HCT116 (cell line): ENCODE results near the gene TNS3. TPM values are rescaled to one million over a fixed set of nuclear protein-coding genes. Genes with fewer than 3 reads are reported as not detected.

Experiments used
- ATAC-seq: fragments of 200-7000 bp; cut with Tn5 transposase; 2 replicates; pipeline ENCODE4 v1.9.1; 2020; ENCODE audit warnings: mild to moderate bottlenecking, moderate library complexity
- BruUV-seq: library from RNA; stranded (reverse); fragments of 400-500 nt; replicated peaks from 2 replicates; lab custom pipeline; 2021; lab: Mats Ljungman, UMichigan
- CTCF ChIA-PET: fragments of 300-600 bp; sonication (Branson Sonifier 250); formaldehyde crosslinking; loops from one replicate; lab custom pipeline; 2021; ENCODE audit warnings: antibody characterized with exemption; lab: Charles Lee
- POLR2A ChIA-PET: fragments of 300-600, 350-600 bp; sonication (Branson Sonifier 250); formaldehyde crosslinking; loops from one replicate; lab custom pipeline; 2021; ENCODE audit warnings: antibody characterized with exemption; lab: Charles Lee
- RAD21 ChIA-PET, 2 experiments: fragments of 300-600 bp; sonication (Branson Sonifier 250); formaldehyde crosslinking; loops; one replicate each; lab custom pipeline; 2023; ENCODE audit warnings: low total read pairs in 2 of 2; ENCODE audit not compliant: uncharacterized antibody in 2 of 2, unreplicated experiment in 2 of 2, low non-redundant PET in 1 of 2; lab: Charles Lee
- DNase-seq: peaks from one replicate; pipeline ENCODE4 v3.0.0-alpha.2; 2010; ENCODE audit warnings: low read depth, low spot score
- H2AFZ ChIP-seq: fragments of 200-600 bp; shearing (Covaris generic), sonication (generic); 2 replicates; pipeline ENCODE4 v1.6.1; 2017; ENCODE audit warnings: low read depth, mixed run types, mixed read lengths, antibody characterized with exemption, low read length; ENCODE audit not compliant: poor library complexity, severe bottlenecking
- H3K27ac ChIP-seq: 2 replicates; pipeline ENCODE4 v1.5.1; 2012; ENCODE audit warnings: low read depth, low read length
- H3K27me3 ChIP-seq: fragments of 200-600 bp; sonication (generic); 2 replicates; pipeline ENCODE4 v1.6.1; 2016; ENCODE audit warnings: mixed run types, low read length, mixed read lengths; ENCODE audit not compliant: insufficient read depth
- H3K36me3 ChIP-seq, 2 experiments: fragments of 200-500 bp in 1 of 2; fragments of 200-600 bp in 1 of 2; sonication (Bioruptor generic) in 1 of 2; sonication (generic) in 1 of 2; 2 replicates each; pipeline versions ENCODE4 v1.5.1 to v1.6.1; 2014 to 2016; ENCODE audit warnings: low read length in 2 of 2, inconsistent platforms in 1 of 2, mixed read lengths in 1 of 2, mixed run types in 1 of 2; ENCODE audit not compliant: insufficient read depth in 2 of 2, control insufficient read depth in 1 of 2
- H3K4me1 ChIP-seq, 2 experiments: fragments of 200-600 bp in 1 of 2; sonication (generic) in 1 of 2; 2 replicates each; pipeline versions ENCODE4 v1.5.1 to v1.6.1; 2012 to 2017; ENCODE audit warnings: low read length in 2 of 2, inconsistent platforms in 1 of 2, mild to moderate bottlenecking in 1 of 2, mixed read lengths in 1 of 2, mixed run types in 1 of 2, moderate library complexity in 1 of 2; ENCODE audit not compliant: insufficient read depth in 2 of 2, control insufficient read depth in 1 of 2
- H3K4me2 ChIP-seq: fragments of 200-600 bp; sonication (generic); 2 replicates; pipeline ENCODE4 v1.6.1; 2017; ENCODE audit warnings: mixed run types, low read length, mixed read lengths
- H3K4me3 ChIP-seq, 2 experiments: fragments of 200-600 bp in 1 of 2; sonication (generic) in 1 of 2; replicated peaks in 1 of 2; 2 replicates each; pipeline ENCODE4 v1.5.1; 2011 to 2016; ENCODE audit warnings: low read length in 2 of 2, control low read depth in 1 of 2, low read depth in 1 of 2, mild to moderate bottlenecking in 1 of 2, mixed read lengths in 1 of 2, mixed run types in 1 of 2
- H3K79me2 ChIP-seq: fragments of 200-600 bp; sonication (generic); 2 replicates; pipeline ENCODE4 v1.6.1; 2017; ENCODE audit warnings: mild to moderate bottlenecking, mixed run types, low read length, moderate library complexity, mixed read lengths; ENCODE audit not compliant: insufficient read depth
- H3K9ac ChIP-seq: fragments of 200-600 bp; sonication (generic); 2 replicates; pipeline ENCODE4 v1.6.1; 2016; ENCODE audit warnings: low read length, mixed read lengths
- H3K9me2 ChIP-seq: fragments of 200-600 bp; sonication (generic), shearing (Covaris generic); 2 replicates; pipeline ENCODE4 v1.6.1; 2017; ENCODE audit warnings: mixed run types, mild to moderate bottlenecking, moderate library complexity; ENCODE audit not compliant: insufficient read depth
- H3K9me3 ChIP-seq, 2 experiments: fragments of 200-500 bp in 1 of 2; fragments of 200-600 bp in 1 of 2; sonication (Bioruptor generic) in 1 of 2; sonication (generic) in 1 of 2; 2 replicates each; pipeline ENCODE4 v1.6.1; 2014 to 2017; ENCODE audit warnings: low read length in 2 of 2, mixed read lengths in 2 of 2, inconsistent platforms in 1 of 2, low read depth in 1 of 2, mild to moderate bottlenecking in 1 of 2, mixed run types in 1 of 2, moderate library complexity in 1 of 2; ENCODE audit not compliant: control insufficient read depth in 1 of 2, insufficient read depth in 1 of 2
- H4K20me1 ChIP-seq: fragments of 200-600 bp; sonication (generic), shearing (Covaris generic); 2 replicates; pipeline ENCODE4 v1.6.1; 2017; ENCODE audit warnings: mixed run types, mild to moderate bottlenecking, moderate library complexity; ENCODE audit not compliant: insufficient read depth
- ATF3 ChIP-seq: IDR thresholded peaks from 2 replicates; pipeline ENCODE4 v1.6.1; 2012
- CBX3 ChIP-seq: IDR thresholded peaks from 2 replicates; pipeline ENCODE4 v1.6.1; 2012; ENCODE audit warnings: low read depth
- CEBPB ChIP-seq: IDR thresholded peaks from 2 replicates; pipeline ENCODE4 v1.6.1; 2012; ENCODE audit warnings: low read depth
- CTCF ChIP-seq, 3 experiments: fragments of 200-600 bp in 1 of 3; sonication (generic) in 1 of 3; IDR thresholded peaks in 2 of 3; conservative IDR thresholded peaks in 1 of 3; 2 replicates each; pipeline ENCODE4 v1.5.1; 2012 to 2017; ENCODE audit warnings: low read depth in 2 of 3, low read length in 2 of 3, antibody characterized with exemption in 1 of 3, borderline replicate concordance in 1 of 3, control low read depth in 1 of 3, mild to moderate bottlenecking in 1 of 3, mixed read lengths in 1 of 3, mixed run types in 1 of 3, moderate library complexity in 1 of 3; ENCODE audit not compliant: insufficient read depth in 1 of 3
- EZH2phosphoT487 ChIP-seq: fragments of 200-600 bp; IDR thresholded peaks from 2 replicates; pipeline ENCODE4 v1.6.1; 2018; ENCODE audit warnings: antibody characterized with exemption, borderline replicate concordance
- FOSL1 ChIP-seq: IDR thresholded peaks from 2 replicates; pipeline ENCODE4 v1.6.1; 2012; ENCODE audit warnings: low read depth
- MAX ChIP-seq: IDR thresholded peaks from 2 replicates; pipeline ENCODE4 v1.6.1; 2012
- POLR2AphosphoS5 ChIP-seq: IDR thresholded peaks from 2 replicates; pipeline ENCODE4 v1.6.1; 2011; ENCODE audit warnings: mild to moderate bottlenecking, low read depth, low read length, moderate library complexity
- RAD21 ChIP-seq: IDR thresholded peaks from 2 replicates; pipeline ENCODE4 v1.6.1; 2012; ENCODE audit warnings: low read depth, mild to moderate bottlenecking
- REST ChIP-seq: IDR thresholded peaks from 2 replicates; pipeline ENCODE4 v1.6.1; 2012; ENCODE audit warnings: low read depth
- SIN3A ChIP-seq: IDR thresholded peaks from 2 replicates; pipeline ENCODE4 v1.6.1; 2012; ENCODE audit warnings: low read depth
- SP1 ChIP-seq: IDR thresholded peaks from 2 replicates; pipeline ENCODE4 v1.6.1; 2012; ENCODE audit warnings: low read depth
- SRF ChIP-seq: IDR thresholded peaks from 2 replicates; pipeline ENCODE4 v1.6.1; 2012; ENCODE audit warnings: low read depth
- ZBTB33 ChIP-seq: IDR thresholded peaks from 2 replicates; pipeline ENCODE4 v1.6.1; 2011; ENCODE audit warnings: mild to moderate bottlenecking, low read length, moderate library complexity; ENCODE audit not compliant: insufficient replicate concordance; ENCODE audit errors: extremely low read depth
- ZFX ChIP-seq: fragments of 450-650 bp; IDR thresholded peaks from 2 replicates; pipeline ENCODE4 v1.6.1; 2017
- ZNF274 ChIP-seq: fragments of 200-500 bp; sonication (Bioruptor generic); IDR thresholded peaks from 2 replicates; pipeline ENCODE4 v1.6.1; 2014; ENCODE audit warnings: mild to moderate bottlenecking, low read depth, low read length, inconsistent platforms
- intact Hi-C: fragments of 100-400 bp; cut with micrococcal nuclease; formaldehyde crosslinking; loops from 2 replicates; pipeline ENCODE4 v1.10.0; 2022
- total RNA-seq: library from RNA; stranded (reverse); gene quantifications from one replicate; pipeline ENCODE4 v1.2.1, GENCODE V29; 2021; ENCODE audit not compliant: unreplicated experiment

Gene TNS3
- total RNA-seq, 1 experiment from 2014 or later: 9.1 TPM

GRCh38 chr7:47282790-47283496, 299.0 kb downstream of the TNS3 start:
- BruUV-seq: no TSS peak
- DNase-seq (no peak), ATAC-seq (no peak)
- Histone ChIP-seq H3K4me1 (peaks cover 5 to 17% of the 10 kb centered on the region in 2 experiments; a peak in 3 of 4 replicates), H3K27me3 (no peaks in the 10 kb centered on the region), H3K36me3 (no peaks in the 10 kb centered on the region), H3K79me2 (no peaks in the 10 kb centered on the region), H3K4me2 (peak overlapping the region; percentile 28; the same call in 1 of the 2 replicates), H3K9ac (no peak overlapping the region), H3K27ac (no peak overlapping the region), H2AFZ (no peak overlapping the region), H4K20me1 (no peaks in the 10 kb centered on the region), H3K4me3 (no peak overlapping the region), H3K9me2 (no peaks in the 10 kb centered on the region), H3K9me3 (no peaks in the 10 kb centered on the region)
- intact Hi-C loops: no loop called here
- ChIA-PET RAD21 (no interaction called here), POLR2A (no interaction called here), CTCF (no interaction called here)
- TF ChIP-seq SRF (no peak), RAD21 (no peak), FOSL1 (no peak), CEBPB (no peak), ATF3 (no peak), SP1 (no peak), EZH2phosphoT487 (no peak), ZFX (no peak), CBX3 (no peak), ZNF274 (no peak), ZBTB33 (no peak), SIN3A (no peak), REST (no peak), CTCF (IDR thresholded peaks at IDR 0.05 in 2 of 3, conservative IDR thresholded peaks at IDR 0.05 in 1 of 3; ENCODE audit: borderline replicate concordance in 1 of 3, insufficient read depth in 1 of 3, low read depth in 2 of 3, low read length in 2 of 3) (no peak), POLR2AphosphoS5 (no peak), MAX (no peak)
